ENCODE data around the gene ZNF594.
"Not testable (repeated sequence)": the region's sequence is repeated elsewhere in the genome, so short reads cannot be mapped to it uniquely, and the experiment has no call there.

ZNF594 gene

DNA sequence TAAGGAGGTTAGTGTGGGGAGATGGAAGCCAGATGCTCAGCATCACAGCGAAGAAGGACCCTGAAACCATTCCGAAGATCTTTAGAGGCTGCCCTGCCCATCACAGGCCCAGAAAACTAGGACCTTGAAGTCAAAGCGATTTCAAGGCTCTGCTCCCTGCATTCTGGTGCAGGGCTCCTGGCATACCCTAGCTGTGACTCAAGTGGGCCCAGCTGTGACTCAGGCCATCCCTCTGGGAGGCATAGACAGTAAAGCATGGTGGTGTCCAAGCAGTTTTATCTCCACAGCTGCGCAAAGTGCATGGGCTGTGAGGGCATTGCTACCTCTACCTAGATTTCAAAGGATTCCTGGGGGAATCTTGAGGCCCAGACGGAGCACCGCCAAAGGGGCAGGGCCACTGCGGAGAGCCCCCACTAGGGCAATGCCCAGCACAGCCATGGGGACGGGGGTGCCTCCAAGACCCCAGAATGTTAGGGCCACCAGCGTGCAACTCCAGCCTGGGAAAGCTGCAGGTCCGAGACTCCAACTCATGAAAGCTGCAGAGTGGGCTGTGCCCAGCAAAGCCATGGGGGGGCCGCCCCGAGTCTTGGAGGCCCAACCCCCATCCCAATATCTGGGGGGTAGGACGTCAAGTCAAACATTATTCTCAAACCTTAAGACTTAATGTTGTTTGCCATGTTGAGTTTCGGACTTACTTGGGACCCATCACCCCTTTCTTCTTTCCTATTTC is 11.7 kb upstream of the ZNF594 start:
- no peak for DNase-seq (ENCODE audit: low read depth in 1 of 2, low spot score in 1 of 2)

DNA sequence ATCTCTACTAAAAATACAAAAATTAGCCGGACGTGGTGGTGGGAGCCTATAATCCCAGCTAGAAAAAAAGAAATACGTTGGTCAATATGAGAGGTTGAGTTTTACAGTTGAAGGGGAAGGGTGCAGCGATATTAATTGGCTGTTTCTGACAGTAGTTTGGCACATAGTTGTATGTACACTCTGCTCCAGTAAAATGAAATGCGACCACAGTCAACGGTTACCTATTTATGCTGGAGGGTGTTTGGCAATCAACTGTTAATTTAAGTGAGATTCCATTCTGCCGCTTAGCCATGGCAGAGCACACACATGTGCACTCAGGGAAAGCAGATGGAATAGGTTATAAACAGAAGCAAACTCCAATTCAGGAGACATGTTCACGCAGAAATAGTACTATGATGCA is 9.3 kb upstream of the ZNF594 start:
- DNase-seq (ENCODE audit: low read depth in 1 of 2, low spot score in 1 of 2), result no peak

DNA sequence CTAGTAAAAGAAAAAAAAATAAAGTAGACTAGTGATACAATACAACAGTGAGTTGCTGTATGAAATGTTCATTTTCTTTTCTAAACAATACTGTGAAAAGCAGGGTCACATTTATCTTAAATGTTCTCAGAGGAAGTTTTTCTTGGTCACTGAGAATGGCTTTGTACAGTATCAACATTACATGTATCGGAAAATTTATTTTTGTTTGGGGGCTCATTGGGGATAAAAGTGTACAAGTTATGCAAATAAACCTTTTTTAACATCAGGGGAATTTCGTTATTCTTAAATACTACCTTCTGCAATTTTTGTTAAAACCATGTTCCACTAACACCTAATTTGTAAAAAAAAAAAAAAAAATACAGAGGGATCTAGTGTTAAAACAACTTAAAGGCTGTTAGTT is 8.7 kb upstream of the ZNF594 start:
- DNase-seq (ENCODE audit: low read depth in 1 of 2, low spot score in 1 of 2), result no peak

DNA sequence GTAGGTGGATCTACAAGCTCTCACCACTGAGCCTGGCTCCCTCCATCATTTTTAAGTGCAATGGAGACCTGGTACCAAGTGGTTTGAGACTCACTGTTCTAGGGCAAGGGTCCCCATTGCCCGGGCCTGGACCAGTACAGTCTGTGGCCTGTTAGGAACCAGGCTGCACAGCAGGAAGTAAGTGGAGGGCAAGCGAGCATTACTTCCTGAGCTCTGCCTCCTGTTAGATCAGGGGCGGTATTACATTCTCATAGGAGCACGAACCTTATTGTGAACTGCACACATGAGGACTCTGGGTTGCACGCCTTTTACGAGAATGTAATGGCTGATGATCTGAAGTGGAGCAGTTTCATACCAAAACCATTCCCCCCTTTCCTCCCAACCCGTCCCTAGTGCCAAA is 6.8 kb upstream of the ZNF594 start:
- no peak for DNase-seq (ENCODE audit: low read depth in 1 of 2, low spot score in 1 of 2)

DNA sequence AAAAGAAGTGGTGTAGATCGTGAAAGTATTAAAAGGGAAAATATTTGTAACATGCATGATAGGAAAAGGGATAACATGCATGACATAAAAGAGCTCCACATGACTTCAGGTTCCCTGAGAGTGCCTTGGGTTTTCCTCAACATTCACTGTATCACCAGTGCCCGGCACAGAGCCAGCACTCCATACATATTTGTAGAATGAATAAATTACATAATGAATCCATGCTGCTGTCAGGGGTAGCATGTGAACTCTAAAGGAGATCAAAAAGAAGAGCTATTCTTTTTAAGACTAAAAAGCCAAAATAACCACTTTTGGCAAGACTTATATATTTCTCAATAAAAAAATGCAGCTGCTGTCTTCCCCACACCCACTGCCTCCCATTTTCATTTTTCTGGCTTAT is 2.7 kb upstream of the ZNF594 start:
- DNase-seq (ENCODE audit: low read depth in 1 of 2, low spot score in 1 of 2), result no peak

DNA sequence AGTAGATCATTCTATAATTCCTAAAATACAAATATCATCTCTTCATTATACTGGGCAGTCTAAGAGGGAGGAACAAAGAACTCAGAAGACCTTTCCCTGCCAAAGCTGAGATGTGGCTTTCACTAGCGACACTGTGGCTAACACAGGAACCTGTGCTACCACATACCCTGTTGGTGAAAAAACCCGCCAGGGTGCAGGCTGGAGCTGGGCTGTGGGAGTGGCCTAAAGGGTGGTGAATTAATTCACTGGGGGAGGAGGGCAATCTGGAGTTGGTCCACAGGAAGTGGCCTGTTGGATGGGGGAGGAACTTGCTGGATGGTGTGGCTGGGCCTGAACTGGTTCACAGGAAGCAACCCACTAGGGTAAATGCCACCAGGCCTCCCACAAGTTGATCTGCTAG is 7.4 kb downstream of the ZNF594 start:
- no peak for DNase-seq (ENCODE audit: low read depth in 1 of 2, low spot score in 1 of 2)

DNA sequence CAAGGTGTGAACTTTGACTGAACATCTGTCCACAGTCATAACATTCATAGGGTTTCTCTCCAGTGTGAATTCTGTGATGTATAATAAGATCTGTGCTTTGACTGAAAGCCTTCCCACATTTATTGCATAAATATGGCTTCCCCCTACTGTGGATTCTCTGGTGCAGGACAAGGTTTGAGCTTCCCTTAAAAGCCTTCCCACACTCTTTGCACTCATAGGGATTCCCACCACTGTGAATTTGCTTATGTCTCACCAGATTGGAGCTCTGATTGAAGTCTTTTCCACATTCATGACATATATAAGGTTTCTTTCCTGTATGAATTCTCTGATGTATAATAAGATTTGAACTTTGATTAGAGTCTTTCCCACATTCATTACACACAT is 8.3 kb downstream of the ZNF594 start:
- DNase-seq (ENCODE audit: low read depth in 1 of 2, low spot score in 1 of 2), result no peak

DNA sequence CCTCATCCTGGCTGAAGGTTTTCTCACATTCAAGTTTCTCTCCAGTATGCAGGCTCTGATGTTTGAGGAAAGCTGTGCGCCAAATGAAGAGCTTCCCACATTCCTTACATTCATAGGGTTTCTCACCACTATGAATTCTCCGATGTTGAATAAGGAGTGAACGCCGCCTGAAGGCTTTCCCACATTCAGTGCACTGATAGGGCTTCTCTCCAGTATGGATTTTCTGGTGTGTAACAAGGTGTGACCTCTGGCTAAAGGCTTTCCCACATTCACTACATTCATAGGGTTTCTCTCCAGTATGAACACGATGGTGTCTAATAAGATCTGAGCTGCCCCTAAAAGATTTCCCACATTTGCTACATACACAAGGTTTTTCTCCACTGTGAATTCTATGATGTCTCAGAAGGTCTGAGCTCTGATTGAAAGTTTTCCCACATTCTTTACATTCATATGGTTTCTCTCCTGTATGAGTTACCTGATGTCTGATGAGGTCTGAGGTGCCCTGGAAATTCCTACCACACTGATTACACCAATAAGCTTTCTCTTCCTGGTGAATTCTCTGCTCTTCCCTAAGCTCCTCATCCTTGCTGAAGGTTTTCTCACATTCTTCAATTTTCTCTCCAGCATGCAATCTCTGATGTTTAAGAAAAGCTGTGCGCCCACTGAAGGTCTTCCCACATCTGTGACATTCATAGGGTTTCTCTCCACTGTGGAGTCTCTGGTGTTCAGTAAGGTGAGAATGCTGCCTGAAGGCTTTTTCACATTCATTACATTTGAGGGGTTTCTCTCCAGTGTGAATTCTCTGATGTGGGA is 8.9 kb downstream of the ZNF594 start:
- DNase-seq (ENCODE audit: low read depth in 1 of 2, low spot score in 1 of 2), result no peak

DNA sequence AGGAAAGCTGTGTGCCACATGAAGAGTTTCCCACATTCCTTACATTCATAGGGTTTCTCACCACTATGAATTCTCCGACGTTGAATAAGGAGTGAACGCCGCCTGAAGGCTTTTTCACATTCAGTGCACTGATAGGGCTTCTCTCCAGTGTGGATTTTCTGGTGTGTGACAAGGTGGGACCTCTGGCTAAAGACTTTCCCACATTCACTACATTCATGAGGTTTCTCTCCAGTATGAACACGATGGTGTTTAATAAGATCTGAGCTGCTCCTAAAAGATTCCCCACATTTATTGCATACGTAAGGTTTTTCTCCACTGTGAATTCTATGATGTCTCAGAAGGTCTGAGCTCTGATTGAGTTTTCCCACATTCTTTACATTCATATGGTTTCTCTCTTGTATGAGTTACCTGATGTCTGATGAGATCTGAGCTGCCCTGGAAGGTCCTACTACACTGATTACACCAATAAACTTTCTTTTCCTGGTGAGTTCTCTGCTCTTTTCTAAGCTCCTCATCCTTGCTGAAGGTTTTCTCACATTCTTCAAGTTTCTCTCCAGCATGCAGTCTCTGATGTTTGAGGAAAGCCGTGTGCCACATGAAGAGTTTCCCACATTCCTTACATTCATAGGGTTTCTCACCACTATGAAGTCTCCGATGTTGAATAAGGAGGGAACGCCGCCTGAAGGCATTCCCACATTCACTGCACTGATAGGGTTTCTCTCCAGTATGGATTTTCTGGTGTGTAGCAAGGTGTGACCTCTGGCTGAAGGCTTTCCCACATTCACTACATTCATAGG is 10.0 kb downstream of the ZNF594 start:
- no peak for DNase-seq (ENCODE audit: low read depth in 1 of 2, low spot score in 1 of 2)

DNA sequence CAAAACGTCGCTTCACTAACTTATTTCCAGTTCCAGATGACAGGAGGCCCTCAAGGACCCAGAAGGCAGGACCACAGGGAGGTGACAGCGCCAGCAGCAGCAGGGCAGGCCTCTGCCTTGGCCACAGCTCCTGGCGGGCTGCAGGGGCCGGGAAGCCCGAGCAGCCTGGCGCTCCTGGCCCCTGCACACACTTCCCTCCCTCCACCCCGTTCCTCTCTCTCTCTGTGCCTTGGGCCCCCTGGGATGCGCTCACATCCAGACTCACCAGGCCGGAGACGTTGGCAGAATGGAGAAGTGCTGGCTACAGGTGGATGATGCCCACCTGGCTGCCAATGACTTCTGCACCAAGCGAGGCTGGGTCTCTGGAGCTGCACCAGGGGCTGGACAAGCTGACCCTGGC is 12.7 kb downstream of the ZNF594 start:
- no peak for DNase-seq (ENCODE audit: low read depth in 1 of 2, low spot score in 1 of 2)

DNA sequence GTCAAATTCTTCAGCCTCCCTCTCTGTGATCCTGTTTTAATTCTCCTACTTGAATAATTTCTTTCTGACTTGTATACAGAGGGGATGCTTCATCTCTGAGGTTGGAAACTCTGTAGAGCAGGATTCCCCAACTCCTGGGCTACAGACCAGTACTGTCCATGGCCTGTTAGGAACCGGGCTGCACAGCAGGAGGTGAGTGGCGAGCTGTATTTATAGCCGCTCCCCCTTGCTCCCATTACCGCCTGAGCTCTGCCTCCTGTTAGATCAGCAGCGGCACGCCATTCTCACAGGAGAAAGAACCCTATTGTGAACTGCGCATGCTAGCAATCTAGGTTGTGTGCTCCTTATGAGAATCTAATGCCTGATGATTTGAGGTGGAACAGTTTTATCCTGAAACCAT is 16.6 kb downstream of the ZNF594 start:
- DNase-seq (ENCODE audit: low read depth in 1 of 2, low spot score in 1 of 2), result not testable (repeated sequence)

DNA sequence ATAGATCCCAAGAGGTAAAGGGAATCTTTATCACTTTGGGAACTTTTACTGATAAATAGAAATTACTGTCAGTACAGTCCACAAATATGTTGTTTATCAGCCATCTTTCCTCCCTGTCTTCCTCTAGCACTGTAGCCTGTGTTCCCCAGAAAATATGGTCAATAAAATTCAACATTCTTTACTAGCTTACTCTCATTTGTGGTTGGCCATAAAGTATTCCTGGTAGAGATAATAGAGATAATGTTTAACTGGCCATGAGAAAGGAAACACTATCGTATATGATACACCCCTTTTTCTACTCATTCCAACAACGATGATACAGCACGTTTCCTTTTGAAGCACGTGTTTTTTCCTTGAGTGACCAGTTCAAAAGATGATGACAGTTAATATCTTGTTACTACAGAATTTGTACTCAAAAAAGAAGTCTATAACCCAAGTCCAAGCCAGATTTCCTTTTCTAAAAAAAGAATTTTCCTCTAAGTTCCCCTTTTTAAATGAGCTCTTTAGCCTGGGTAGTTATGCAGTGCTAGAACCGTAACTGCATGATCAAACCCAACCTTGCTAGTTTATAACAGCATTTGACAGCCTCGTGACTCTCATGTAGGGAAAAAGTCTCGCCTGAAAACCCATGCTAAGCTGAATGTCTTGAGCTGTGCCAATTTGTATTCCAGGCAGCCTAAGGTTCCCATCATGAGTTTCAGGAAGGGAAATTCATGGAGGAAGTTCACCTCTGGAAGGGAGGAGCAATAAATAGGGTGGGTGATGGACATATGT is 25.7 kb downstream of the ZNF594 start:
- not testable (repeated sequence) for DNase-seq (ENCODE audit: low read depth in 1 of 2, low spot score in 1 of 2)

DNA sequence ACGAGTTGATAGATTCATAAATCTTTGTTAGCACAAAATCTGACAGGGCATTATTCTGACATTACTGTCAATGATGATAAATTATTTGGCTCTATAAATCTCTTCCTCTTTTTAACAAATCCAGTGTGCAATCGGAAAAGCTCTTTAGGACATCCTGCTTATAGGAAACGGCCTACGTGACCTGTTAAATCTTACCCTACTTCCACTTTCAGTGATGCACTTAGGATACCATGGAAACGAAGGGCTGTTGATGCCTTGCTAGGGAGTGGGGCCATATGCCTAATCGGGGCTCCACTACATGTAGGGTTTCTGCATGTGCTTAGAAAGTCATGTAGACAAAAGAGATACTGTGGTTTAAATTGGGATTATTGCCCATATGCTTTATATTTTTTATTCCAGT is 27.2 kb downstream of the ZNF594 start:
- no peak for DNase-seq (ENCODE audit: low read depth in 1 of 2, low spot score in 1 of 2)

DNA sequence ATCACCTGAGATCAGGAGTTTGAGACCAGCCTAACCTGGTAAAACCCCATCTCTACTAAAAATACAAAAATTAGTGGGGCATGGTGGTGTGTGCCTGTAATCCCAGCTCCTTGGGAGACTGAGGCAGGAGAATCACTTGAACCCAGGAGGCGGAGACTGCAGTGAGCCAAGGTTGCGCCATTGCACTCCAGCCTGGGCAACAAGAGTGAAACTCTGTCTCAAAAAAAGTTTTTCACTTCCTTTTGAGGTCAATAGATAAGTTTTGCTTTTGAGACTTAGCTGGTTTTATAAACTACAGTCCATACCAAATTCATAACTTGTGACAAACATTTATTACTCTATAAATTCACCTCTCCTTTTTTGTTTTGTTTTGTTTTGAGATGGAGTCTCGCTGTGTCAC is 29.9 kb downstream of the ZNF594 start:
- DNase-seq (ENCODE audit: low read depth in 1 of 2, low spot score in 1 of 2), result not testable (repeated sequence)

DNA sequence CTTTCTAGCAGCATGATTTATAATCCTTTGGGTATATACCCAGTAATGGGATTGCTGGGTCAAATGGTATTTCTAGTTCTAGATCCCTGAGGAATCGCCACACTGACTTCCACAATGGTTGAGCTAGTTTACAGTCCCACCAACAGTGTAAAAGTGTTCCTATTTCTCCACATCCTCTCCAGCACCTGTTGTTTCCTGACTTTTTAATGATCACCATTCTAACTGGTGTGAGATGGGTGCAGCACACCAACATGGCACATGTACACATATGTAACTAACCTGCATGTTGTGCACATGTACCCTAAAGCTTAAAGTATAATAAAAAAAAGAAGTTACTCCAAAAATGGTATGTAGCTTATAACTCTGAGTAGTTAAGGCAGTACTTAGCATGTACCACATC is 31.0 kb downstream of the ZNF594 start:
- not testable (repeated sequence) for DNase-seq (ENCODE audit: low read depth in 1 of 2, low spot score in 1 of 2)

DNA sequence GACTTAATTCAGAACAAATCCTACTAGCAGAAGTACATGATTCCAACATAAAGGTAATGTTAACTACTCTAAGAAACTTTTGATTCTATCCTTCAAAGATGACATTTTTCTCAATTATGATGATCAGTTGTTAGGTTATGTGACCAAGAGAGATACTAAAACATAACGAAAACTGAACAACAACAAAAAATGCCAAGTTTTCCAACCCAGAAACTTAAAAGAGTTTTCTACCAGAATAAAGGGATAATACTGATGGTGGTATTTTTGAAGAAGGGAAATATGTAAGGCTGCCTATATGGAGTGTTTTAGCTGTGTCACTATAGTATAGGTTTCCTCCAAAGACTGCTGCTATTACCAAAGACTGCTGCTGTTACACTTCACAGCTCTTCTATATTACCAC is 45.5 kb downstream of the ZNF594 start:
- not testable (repeated sequence) for DNase-seq (ENCODE audit: low read depth in 1 of 2, low spot score in 1 of 2)

DNA sequence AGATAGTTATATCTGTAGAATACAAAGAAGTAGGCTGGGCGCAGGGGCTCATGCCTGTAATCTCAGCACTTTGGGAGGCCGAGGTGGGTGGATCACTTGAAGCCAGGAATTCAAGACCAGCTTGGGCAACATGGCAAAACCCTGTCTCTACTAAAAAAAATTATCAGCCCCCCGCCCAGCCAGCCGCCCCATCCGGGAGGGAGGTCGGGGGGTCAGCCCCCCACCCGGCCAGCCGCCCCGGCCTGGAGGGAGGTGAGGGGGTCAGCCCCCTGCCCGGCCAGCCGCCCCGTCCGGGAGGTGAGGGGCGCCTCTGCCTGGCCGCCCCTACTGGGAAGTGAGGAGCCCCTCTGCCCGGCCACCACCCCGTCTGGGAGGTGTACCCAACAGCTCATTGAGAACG is 48.8 kb downstream of the ZNF594 start:
- not testable (repeated sequence) for DNase-seq (ENCODE audit: low read depth in 1 of 2, low spot score in 1 of 2)

DNA sequence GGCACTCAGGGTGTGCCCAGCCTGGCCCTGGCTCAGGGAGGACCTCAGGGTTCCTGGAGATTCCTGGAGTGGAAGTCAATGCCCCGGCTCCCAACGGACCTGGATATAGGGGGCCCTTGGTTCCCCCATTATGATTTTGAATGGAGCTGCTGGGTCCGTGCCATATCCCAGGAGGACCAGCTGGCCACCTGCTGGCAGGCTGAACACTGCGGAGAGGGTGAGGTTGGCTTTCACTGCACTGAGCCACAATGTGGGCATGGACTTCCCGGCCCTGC is 52.3 kb downstream of the ZNF594 start:
- DNase-seq (ENCODE audit: low read depth in 1 of 2, low spot score in 1 of 2), result no peak

DNA sequence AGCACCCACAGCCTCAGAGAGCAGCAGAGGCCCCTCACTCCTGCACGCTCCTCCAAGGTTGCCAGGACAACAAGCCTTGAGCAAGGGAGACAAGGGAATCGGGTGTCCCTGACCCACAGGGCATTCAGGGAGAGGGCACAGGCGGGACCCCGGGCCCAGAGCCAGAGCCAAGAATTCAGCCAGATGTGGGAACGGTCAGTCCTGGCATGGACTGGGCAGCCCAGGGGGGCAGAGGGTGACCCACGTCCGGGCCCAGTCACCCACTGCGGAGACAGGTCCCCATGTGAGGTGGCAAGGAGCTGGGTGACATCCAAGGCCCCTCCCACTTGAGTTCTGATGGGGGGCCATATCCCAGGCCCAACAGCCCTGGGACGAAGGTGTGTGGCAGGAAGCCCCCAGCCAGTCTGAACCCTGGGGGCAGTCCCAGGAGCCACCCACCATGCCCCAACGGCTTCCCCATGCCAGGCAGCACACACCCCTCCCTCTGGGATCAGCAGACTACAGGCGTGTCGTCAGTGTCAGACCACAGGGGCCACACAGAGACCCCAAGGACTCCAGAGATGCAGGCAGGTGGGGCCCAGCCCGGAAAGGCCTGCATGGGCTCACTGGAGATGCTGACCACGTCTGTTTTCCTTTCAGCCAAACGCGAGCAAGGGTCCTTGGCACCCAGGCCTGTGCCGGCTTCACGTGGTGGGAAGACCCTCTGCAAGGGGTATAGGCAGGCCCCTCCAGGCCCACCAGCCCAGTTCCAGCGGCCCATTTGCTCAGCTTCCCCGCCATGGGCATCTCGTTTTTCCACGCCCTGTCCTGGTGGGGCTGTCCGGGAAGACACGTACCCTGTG is 52.8 kb downstream of the ZNF594 start:
- DNase-seq (ENCODE audit: low read depth in 1 of 2, low spot score in 1 of 2), result no peak

DNA sequence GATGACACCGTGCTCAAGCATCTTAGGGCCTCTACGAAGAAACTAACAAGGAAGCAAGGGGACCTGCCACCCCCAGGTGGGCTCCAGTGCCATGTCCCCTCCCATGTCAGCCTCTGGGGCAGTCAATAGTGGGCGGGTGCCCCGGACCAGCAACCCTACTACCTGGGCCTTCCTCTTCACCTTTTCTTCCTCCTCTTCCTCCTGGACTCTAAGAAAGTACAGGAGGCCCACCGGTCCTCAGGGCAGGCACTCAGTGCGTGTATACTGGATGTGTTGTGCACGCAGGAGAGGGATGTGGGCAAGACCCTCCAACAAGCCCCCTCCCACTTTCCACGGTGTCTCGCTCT is 53.5 kb downstream of the ZNF594 start:
- not testable (repeated sequence) for DNase-seq (ENCODE audit: low read depth in 1 of 2, low spot score in 1 of 2)
